ENCODE measurements around the gene IGF2R.

DNA sequence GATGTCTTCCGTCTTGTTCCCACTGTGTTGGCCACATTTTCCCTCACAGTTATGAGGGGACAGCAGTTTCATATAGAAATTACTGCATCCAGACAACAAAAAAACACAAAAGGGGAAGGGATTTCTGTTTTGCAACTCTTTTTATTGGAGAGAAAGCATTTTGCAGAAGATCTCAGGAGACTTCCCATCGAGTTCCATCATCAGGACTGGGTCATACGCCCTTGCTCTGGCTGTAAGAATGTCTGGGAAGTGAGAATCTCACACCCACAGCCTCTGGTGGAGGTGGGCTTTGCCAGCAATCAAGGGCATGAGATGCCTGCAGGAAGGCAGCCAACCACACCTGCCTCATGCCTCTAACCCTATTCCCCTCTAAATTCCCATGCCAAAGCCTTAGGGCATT is 5.8 kb upstream of the IGF2R start:
- TF ChIP-seq CTCF (IDR thresholded peaks at IDR 0.05; ENCODE audit: low read length) (no peak), EZH2 (optimal IDR thresholded peaks at IDR 0.05; ENCODE audit: low read depth, low read length) (no peak)

Measured in MM.1S (cell line).